SH-SY5Y (cell line): Measurements from ENCODE around the gene PGA3.

Experiments
- GATA2 ChIP-seq: IDR thresholded peaks from 2 replicates; pipeline ENCODE4 v1.6.1; 2011; ENCODE audit warnings: mild to moderate bottlenecking, low read depth, low read length
- GATA3 ChIP-seq: IDR thresholded peaks from 2 replicates; pipeline ENCODE4 v1.6.1; 2011; ENCODE audit warnings: low read depth, mild to moderate bottlenecking, low read length, moderate library complexity

DNA sequence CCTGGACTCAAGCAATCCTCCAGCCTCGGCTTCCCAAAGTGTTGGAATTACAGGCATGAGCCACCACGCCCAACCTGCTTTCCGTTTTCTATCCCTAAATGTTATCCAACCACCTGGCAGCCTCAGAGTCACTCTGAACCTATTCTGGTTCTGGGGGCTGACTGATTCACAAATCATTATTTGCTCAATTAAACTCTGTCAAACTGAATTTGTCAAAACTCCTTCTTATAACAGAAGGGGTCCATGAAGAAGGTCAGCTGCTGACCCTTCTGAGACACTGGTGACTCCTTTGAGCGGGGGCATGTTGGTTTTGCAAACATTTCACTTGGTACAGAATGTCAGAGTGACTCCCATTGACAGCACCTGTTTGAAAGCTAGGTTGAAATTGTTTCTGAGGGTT lies 40.3 kb upstream of the PGA3 start:
- TF ChIP-seq GATA2 (no peak), GATA3 (no peak)
